Endothelial cell of umbilical vein (primary cell): ENCODE results near the gene GARIN5A. TPM values are rescaled to one million over a fixed set of nuclear protein-coding genes. Genes with fewer than 3 reads are reported as not detected.

ENCODE experiments used
- BruUV-seq: library from RNA; stranded (reverse); fragments of 400-500 nt; replicated peaks from 2 replicates; lab custom pipeline; 2021; lab: Mats Ljungman, UMichigan
- CTCF ChIA-PET: fragments of 300-600, 350-600 bp; sonication (Branson Sonifier 250); formaldehyde crosslinking; loops from one replicate; lab custom pipeline; 2021; ENCODE audit warnings: antibody characterized with exemption, inconsistent platforms; lab: Charles Lee
- POLR2A ChIA-PET: fragments of 300-600, 350-600 bp; sonication (Branson Sonifier 250); formaldehyde crosslinking; loops from one replicate; lab custom pipeline; 2021; ENCODE audit warnings: antibody characterized with exemption, inconsistent platforms; lab: Charles Lee
- DNase-seq: peaks from one replicate; pipeline ENCODE4 v3.0.0-alpha.2; 2011; ENCODE audit warnings: low read depth, low spot score
- FAIRE-seq: peaks from 2 replicates; lab custom pipeline; 2011; peaks lifted over from hg19 to GRCh38; lab: Jason Lieb, UNC
- H2AFZ ChIP-seq: 2 replicates; pipeline ENCODE4 v1.6.0; 2012; ENCODE audit warnings: low read depth, low read length, control low read depth, inconsistent platforms
- H3K27ac ChIP-seq: 2 replicates; pipeline ENCODE4 v1.5.1; 2011; ENCODE audit warnings: low read depth, mild to moderate bottlenecking, control low read depth, low read length, moderate library complexity; ENCODE audit not compliant: insufficient read depth
- H3K27me3 ChIP-seq, 2 experiments: 2 replicates each; pipeline versions ENCODE4 v1.6.0 to v1.6.1; 2011; ENCODE audit warnings: low read length in 2 of 2, mixed read lengths in 1 of 2; ENCODE audit not compliant: control insufficient read depth in 2 of 2, insufficient read depth in 2 of 2
- H3K36me3 ChIP-seq, 2 experiments: 2 replicates in 1 of 2; 3 replicates in 1 of 2; pipeline ENCODE4 v1.5.1; 2011; ENCODE audit warnings: low read length in 2 of 2, mild to moderate bottlenecking in 1 of 2, moderate library complexity in 1 of 2; ENCODE audit not compliant: control insufficient read depth in 2 of 2, insufficient read depth in 2 of 2; ENCODE audit errors: extremely low read depth in 1 of 2
- H3K4me1 ChIP-seq: 3 replicates; pipeline ENCODE4 v1.5.1; 2011; ENCODE audit warnings: mild to moderate bottlenecking, low read length; ENCODE audit not compliant: control insufficient read depth, insufficient read depth; ENCODE audit errors: extremely low read depth
- H3K4me2 ChIP-seq: 2 replicates; pipeline ENCODE4 v1.6.1; 2011; ENCODE audit warnings: low read length, control low read depth, mixed read lengths; ENCODE audit not compliant: insufficient read depth
- H3K4me3 ChIP-seq, 3 experiments: fragments of 200-600 bp in 1 of 3; sonication (generic), shearing (Covaris generic) in 1 of 3; replicated peaks in 1 of 3; 2 replicates each; pipeline ENCODE4 v1.5.1; 2011 to 2016; ENCODE audit warnings: control low read depth in 3 of 3, low read length in 3 of 3, mild to moderate bottlenecking in 2 of 3, inconsistent platforms in 1 of 3, low read depth in 1 of 3, moderate library complexity in 1 of 3; ENCODE audit not compliant: insufficient read depth in 1 of 3
- H3K79me2 ChIP-seq: 2 replicates; pipeline ENCODE4 v1.6.0; 2012; ENCODE audit warnings: low read length, inconsistent platforms; ENCODE audit not compliant: control insufficient read depth, insufficient read depth
- H3K9ac ChIP-seq: replicated peaks from 2 replicates; pipeline ENCODE3; 2011; ENCODE audit warnings: low read length, control low read depth; ENCODE audit not compliant: insufficient read depth; ENCODE audit errors: extremely low read depth
- H3K9me1 ChIP-seq: replicated peaks from 3 replicates; pipeline ENCODE4 v1.6.0; 2011; ENCODE audit warnings: mild to moderate bottlenecking, low read length; ENCODE audit not compliant: control insufficient read depth, insufficient read depth; ENCODE audit errors: extremely low read depth
- H3K9me3 ChIP-seq: replicated peaks from 2 replicates; pipeline ENCODE4 v1.5.1; 2012; ENCODE audit warnings: low read length, inconsistent platforms; ENCODE audit not compliant: control insufficient read depth, insufficient read depth
- H4K20me1 ChIP-seq: replicated peaks from 2 replicates; pipeline ENCODE3; 2011; ENCODE audit warnings: mild to moderate bottlenecking, low read length; ENCODE audit not compliant: control insufficient read depth, insufficient read depth; ENCODE audit errors: extremely low read depth
- EZH2 ChIP-seq: IDR thresholded peaks from 2 replicates; pipeline ENCODE4 v1.6.1; 2012; ENCODE audit warnings: borderline replicate concordance, low read depth, mild to moderate bottlenecking, moderate library complexity, low read length, inconsistent platforms; ENCODE audit not compliant: severe bottlenecking
- FOS ChIP-seq: IDR thresholded peaks from 2 replicates; pipeline ENCODE4 v1.6.1; 2011; ENCODE audit warnings: mild to moderate bottlenecking, low read length, moderate library complexity, borderline replicate concordance; ENCODE audit not compliant: insufficient read depth
- GATA2 ChIP-seq: IDR thresholded peaks from 2 replicates; pipeline ENCODE4 v1.7.0; 2011; ENCODE audit warnings: low read depth, mild to moderate bottlenecking, moderate library complexity, mixed read lengths, low read length; ENCODE audit not compliant: insufficient read length, insufficient read depth
- JUN ChIP-seq: IDR thresholded peaks from 2 replicates; pipeline ENCODE4 v1.6.1; 2011; ENCODE audit warnings: borderline replicate concordance, low read depth; ENCODE audit not compliant: insufficient read length, insufficient read depth
- MYC ChIP-seq: IDR thresholded peaks from one replicate; pipeline ENCODE4 v1.6.1; 2011; ENCODE audit warnings: mild to moderate bottlenecking, low read depth, low read length
- POLR2A ChIP-seq: IDR thresholded peaks from 2 replicates; pipeline ENCODE4 v1.6.1; 2012; ENCODE audit warnings: low read depth, mild to moderate bottlenecking, control low read depth, low read length
- POLR2AphosphoS5 ChIP-seq: IDR thresholded peaks from 2 replicates; pipeline ENCODE4 v1.6.1; 2012; ENCODE audit warnings: low read depth, mild to moderate bottlenecking, control low read depth, low read length, moderate library complexity; ENCODE audit not compliant: insufficient read depth
- dilution Hi-C: fragments of 300-500 bp; cut with MboI; formaldehyde crosslinking; loops from one replicate; pipeline ENCODE4 v1.15.0; 2019; ENCODE audit warnings: low sequenced_read_pairs; ENCODE audit not compliant: extremely low pct_ligation_motif_present
- intact Hi-C: fragments of 100-400 bp; cut with micrococcal nuclease; formaldehyde crosslinking; loops from one replicate; pipeline ENCODE4 v1.10.0; 2022
- polyA plus RNA-seq, 4 experiments: library from polyadenylated mRNA; depleted of rRNA in 3 of 4; stranded (reverse) in 3 of 4; unstranded in 1 of 4; fragments of >200 nt; gene quantifications; 2 replicates each; pipeline versions ENCODE4 v1.2.1 to v1.2.3, GENCODE V29; 2011 to 2012; ENCODE audit warnings: missing spikeins in 1 of 4
- total RNA-seq: library from RNA; stranded (reverse); gene quantifications from 2 replicates; pipeline ENCODE4 v1.2.3, GENCODE V29; 2021
- TF ChIP-seq, protein P1 (sequence below), 2 donors: IDR thresholded peaks; 1 replicate in 1 of 2; 2 replicates in 1 of 2; pipeline ENCODE4 v1.5.1; 2011; ENCODE audit warnings: low read length in 2 of 2, mild to moderate bottlenecking in 2 of 2, moderate library complexity in 2 of 2, control low read depth in 1 of 2, inconsistent platforms in 1 of 2, low read depth in 1 of 2; ENCODE audit not compliant: insufficient read depth in 1 of 2; ENCODE audit errors: extremely low read depth in 1 of 2
- TF ChIP-seq, protein P2 (sequence below): IDR thresholded peaks from 2 replicates; pipeline ENCODE4 v1.6.1; 2011; ENCODE audit not compliant: insufficient read depth, insufficient read length

The GARIN5A gene
- total and polyA plus RNA-seq, 2 donors (not counting 3 experiments of a cell fraction or from before 2014, with no cell fraction given) = 0.44 to 0.76 TPM

- Histone ChIP-seq H3K27ac (no peak overlapping the region), H3K27me3 (peaks cover 4 to 6% of the 10 kb centered on the region in 2 experiments), H3K9me1 (no peaks in the 10 kb centered on the region), H3K4me2 (no peak overlapping the region), H3K36me3 (no peaks in the 10 kb centered on the region), H4K20me1 (no peaks in the 10 kb centered on the region), H3K4me1 (peaks cover 6% of the 10 kb centered on the region), H3K4me3 (no peak overlapping the region), H3K79me2 (no peaks in the 10 kb centered on the region), H2AFZ (no peak overlapping the region), H3K9me3 (no peaks in the 10 kb centered on the region), H3K9ac (no peak overlapping the region)
- FAIRE-seq (no peak), DNase-seq (no peak)
- POLR2A ChIA-PET = no interaction called here
- dilution Hi-C loops = no loop called here
- CTCF ChIA-PET = no interaction called here
- BruUV-seq = no TSS peak
- TF ChIP-seq MYC (no peak), JUN (no peak), GATA2 (no peak), POLR2AphosphoS5 (no peak), EZH2 (no peak), FOS (no peak), POLR2A (no peak)
- TF ChIP-seq, protein P1, sequence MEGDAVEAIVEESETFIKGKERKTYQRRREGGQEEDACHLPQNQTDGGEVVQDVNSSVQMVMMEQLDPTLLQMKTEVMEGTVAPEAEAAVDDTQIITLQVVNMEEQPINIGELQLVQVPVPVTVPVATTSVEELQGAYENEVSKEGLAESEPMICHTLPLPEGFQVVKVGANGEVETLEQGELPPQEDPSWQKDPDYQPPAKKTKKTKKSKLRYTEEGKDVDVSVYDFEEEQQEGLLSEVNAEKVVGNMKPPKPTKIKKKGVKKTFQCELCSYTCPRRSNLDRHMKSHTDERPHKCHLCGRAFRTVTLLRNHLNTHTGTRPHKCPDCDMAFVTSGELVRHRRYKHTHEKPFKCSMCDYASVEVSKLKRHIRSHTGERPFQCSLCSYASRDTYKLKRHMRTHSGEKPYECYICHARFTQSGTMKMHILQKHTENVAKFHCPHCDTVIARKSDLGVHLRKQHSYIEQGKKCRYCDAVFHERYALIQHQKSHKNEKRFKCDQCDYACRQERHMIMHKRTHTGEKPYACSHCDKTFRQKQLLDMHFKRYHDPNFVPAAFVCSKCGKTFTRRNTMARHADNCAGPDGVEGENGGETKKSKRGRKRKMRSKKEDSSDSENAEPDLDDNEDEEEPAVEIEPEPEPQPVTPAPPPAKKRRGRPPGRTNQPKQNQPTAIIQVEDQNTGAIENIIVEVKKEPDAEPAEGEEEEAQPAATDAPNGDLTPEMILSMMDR (IDR thresholded peaks at IDR 0.05; ENCODE audit: extremely low read depth in 1 of 2, insufficient read depth in 1 of 2, low read depth in 1 of 2, low read length in 2 of 2) = no peak
- TF ChIP-seq, protein P2, sequence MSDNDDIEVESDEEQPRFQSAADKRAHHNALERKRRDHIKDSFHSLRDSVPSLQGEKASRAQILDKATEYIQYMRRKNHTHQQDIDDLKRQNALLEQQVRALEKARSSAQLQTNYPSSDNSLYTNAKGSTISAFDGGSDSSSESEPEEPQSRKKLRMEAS = no peak
- intact Hi-C loops = no loop called here
Measured at GRCh38 chr19:50435627-50436026, 41.0 kb downstream of the GARIN5A start.
